Measurements from ENCODE around the gene UBE2C. TPM values are rescaled to one million over a fixed set of nuclear protein-coding genes. Genes with fewer than 3 reads are reported as not detected.
A peak's percentile ranks its signal among the peaks of the same experiment; 100 is the strongest.

The UBE2C gene
- polyA plus RNA-seq, 3 donors, result 0.15 to 0.58 TPM; not detected in 1

DNA sequence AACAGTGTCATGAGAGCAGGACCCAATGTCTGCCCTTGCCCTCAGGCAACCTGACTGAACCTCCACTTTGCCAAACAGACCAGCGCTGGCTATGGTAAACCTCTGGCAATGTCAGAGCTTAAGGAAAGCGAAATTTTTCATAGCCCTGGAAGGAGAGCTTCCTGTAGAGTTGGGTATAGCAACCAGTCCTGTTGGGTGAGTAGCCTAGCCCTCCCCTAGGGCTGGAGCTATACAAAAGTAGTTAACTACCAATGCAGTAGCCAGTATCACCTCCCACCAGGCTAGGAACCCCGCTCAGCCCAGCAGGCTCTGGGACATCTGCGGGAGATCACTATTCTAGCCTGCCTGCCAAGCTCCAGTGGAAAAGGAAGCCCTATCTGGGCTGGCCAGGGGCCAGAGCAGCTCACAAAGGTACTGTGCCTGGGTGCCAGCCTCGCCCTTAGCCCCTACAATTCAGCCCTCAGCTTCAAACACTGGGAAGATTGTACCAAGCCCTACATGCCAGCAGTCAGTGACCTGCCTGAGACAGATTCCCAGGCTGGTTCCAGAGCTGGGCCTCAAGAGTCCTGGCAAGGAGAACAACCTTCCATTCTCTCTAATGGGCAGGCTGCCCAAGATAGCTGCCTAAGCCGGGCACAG, 28.7 kb upstream of the UBE2C start:
- Mint-ChIP-seq H3K27ac (no peak overlapping the region), H3K27me3 (ENCODE audit: low read depth in 3 of 3) (peaks cover 1 to 6% (median 6%) of the 10 kb centered on the region in 3 donors), H3K4me1 (peaks cover 9% of the 10 kb centered on the region), H3K36me3 (no peaks in the 10 kb centered on the region), H3K4me3 (no peak overlapping the region), H3K9me3 (no peaks in the 10 kb centered on the region)
- TF ChIP-seq, protein P1, sequence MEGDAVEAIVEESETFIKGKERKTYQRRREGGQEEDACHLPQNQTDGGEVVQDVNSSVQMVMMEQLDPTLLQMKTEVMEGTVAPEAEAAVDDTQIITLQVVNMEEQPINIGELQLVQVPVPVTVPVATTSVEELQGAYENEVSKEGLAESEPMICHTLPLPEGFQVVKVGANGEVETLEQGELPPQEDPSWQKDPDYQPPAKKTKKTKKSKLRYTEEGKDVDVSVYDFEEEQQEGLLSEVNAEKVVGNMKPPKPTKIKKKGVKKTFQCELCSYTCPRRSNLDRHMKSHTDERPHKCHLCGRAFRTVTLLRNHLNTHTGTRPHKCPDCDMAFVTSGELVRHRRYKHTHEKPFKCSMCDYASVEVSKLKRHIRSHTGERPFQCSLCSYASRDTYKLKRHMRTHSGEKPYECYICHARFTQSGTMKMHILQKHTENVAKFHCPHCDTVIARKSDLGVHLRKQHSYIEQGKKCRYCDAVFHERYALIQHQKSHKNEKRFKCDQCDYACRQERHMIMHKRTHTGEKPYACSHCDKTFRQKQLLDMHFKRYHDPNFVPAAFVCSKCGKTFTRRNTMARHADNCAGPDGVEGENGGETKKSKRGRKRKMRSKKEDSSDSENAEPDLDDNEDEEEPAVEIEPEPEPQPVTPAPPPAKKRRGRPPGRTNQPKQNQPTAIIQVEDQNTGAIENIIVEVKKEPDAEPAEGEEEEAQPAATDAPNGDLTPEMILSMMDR (IDR thresholded peaks at IDR 0.05), result no peak
- WGBS (ENCODE audit: insufficient coverage), result 78% methylated on average over 3 of the region's 6 CpGs
- Histone ChIP-seq H3K27me3 (ENCODE audit: control insufficient read depth in 2 of 2, insufficient read depth in 2 of 2, low read length in 2 of 2) (no peaks in the 10 kb centered on the region), H3K36me3 (replicated peaks in 1 of 2; ENCODE audit: control insufficient read depth in 1 of 2, insufficient read depth in 2 of 2, low read length in 2 of 2) (no peaks in the 10 kb centered on the region), H3K9ac (ENCODE audit: insufficient read depth, low read length, poor library complexity, severe bottlenecking) (no peak overlapping the region), H3K4me2 (replicated peaks; ENCODE audit: extremely low read depth, low read length, poor library complexity, severe bottlenecking) (no peak overlapping the region), H3K79me2 (ENCODE audit: insufficient read depth, low read length) (no peaks in the 10 kb centered on the region), H3K27ac (ENCODE audit: low read depth in 1 of 2, low read length in 2 of 2) (no peak overlapping the region), H3K9me3 (replicated peaks in 1 of 2; ENCODE audit: control insufficient read depth in 1 of 2, insufficient read depth in 1 of 2, low read length in 2 of 2) (no peaks in the 10 kb centered on the region), H2AFZ (ENCODE audit: insufficient read depth, low read depth, low read length, poor library complexity, severe bottlenecking) (no peak overlapping the region), H4K20me1 (ENCODE audit: insufficient read depth, low read length) (no peaks in the 10 kb centered on the region), H3K4me1 (ENCODE audit: control insufficient read depth in 1 of 2, insufficient read depth in 2 of 2, low read length in 2 of 2) (peaks cover 7 to 10% of the 10 kb centered on the region in 2 donors), H3K4me3 (replicated peaks in 1 of 3; ENCODE audit: low read depth in 2 of 3, low read length in 3 of 3) (no peak overlapping the region)
- no peak for DNase-seq
- intact Hi-C loops (cut with micrococcal nuclease), result no loop called here

DNA sequence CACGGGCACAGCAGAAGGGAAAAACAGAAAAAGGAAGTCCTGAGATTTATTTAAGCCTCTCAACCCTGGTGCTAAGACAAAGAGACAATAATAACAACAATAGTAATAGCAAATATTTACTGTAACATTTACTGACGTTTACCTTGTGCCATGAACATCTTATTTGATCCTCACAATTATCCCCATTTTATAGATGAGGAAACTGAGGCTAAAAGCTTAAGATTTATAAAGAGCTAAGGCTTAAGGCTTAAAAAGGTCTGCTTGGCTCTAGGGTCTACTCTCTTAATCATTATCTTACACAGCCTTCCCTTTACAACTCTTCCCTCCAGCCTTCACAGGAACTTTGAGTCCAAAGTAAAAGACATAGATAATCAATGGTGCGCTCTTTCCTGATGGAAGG, 24.1 kb upstream of the UBE2C start:
- TF ChIP-seq, protein P1 (IDR thresholded peaks at IDR 0.05), result no peak
- Histone ChIP-seq H3K4me2 (replicated peaks; ENCODE audit: extremely low read depth, low read length, poor library complexity, severe bottlenecking) (no peak overlapping the region), H3K27me3 (ENCODE audit: control insufficient read depth in 2 of 2, insufficient read depth in 2 of 2, low read length in 2 of 2) (no peaks in the 10 kb centered on the region), H3K9me3 (replicated peaks in 1 of 2; ENCODE audit: control insufficient read depth in 1 of 2, insufficient read depth in 1 of 2, low read length in 2 of 2) (no peaks in the 10 kb centered on the region), H4K20me1 (ENCODE audit: insufficient read depth, low read length) (peaks cover under 1% of the 10 kb centered on the region), H3K27ac (ENCODE audit: low read depth in 1 of 2, low read length in 2 of 2) (no peak overlapping the region), H3K4me3 (replicated peaks in 1 of 3; ENCODE audit: low read depth in 2 of 3, low read length in 3 of 3) (no peak overlapping the region), H3K79me2 (ENCODE audit: insufficient read depth, low read length) (peaks cover 15% of the 10 kb centered on the region), H3K36me3 (replicated peaks in 1 of 2; ENCODE audit: control insufficient read depth in 1 of 2, insufficient read depth in 2 of 2, low read length in 2 of 2) (no peaks in the 10 kb centered on the region), H3K9ac (ENCODE audit: insufficient read depth, low read length, poor library complexity, severe bottlenecking) (no peak overlapping the region), H2AFZ (ENCODE audit: insufficient read depth, low read depth, low read length, poor library complexity, severe bottlenecking) (no peak overlapping the region), H3K4me1 (ENCODE audit: control insufficient read depth in 1 of 2, insufficient read depth in 2 of 2, low read length in 2 of 2) (peaks cover 21 to 28% of the 10 kb centered on the region in 2 donors)
- intact Hi-C loops (cut with micrococcal nuclease), result no loop called here
- peaks cover 22% of the 10 kb centered on the region for H3K4me1 Mint-ChIP-seq
- DNase-seq, result no peak
- peaks cover 0 to 3% of the 10 kb centered on the region in 2 donors for H3K36me3 Mint-ChIP-seq
- peaks cover 0 to 2% (median 2%) of the 10 kb centered on the region in 3 donors for H3K27me3 Mint-ChIP-seq (ENCODE audit: low read depth in 3 of 3)
- no CpG with 5 or more reads among the region's 3 CpGs for WGBS (ENCODE audit: insufficient coverage)
- peak overlapping the region in 1 of 7 donors; percentile 36 for H3K27ac Mint-ChIP-seq
- H3K9me3 Mint-ChIP-seq, result no peaks in the 10 kb centered on the region
- no peak overlapping the region for H3K4me3 Mint-ChIP-seq
